ENCODE results near the gene GDPD3.

The GDPD3 gene

DNA sequence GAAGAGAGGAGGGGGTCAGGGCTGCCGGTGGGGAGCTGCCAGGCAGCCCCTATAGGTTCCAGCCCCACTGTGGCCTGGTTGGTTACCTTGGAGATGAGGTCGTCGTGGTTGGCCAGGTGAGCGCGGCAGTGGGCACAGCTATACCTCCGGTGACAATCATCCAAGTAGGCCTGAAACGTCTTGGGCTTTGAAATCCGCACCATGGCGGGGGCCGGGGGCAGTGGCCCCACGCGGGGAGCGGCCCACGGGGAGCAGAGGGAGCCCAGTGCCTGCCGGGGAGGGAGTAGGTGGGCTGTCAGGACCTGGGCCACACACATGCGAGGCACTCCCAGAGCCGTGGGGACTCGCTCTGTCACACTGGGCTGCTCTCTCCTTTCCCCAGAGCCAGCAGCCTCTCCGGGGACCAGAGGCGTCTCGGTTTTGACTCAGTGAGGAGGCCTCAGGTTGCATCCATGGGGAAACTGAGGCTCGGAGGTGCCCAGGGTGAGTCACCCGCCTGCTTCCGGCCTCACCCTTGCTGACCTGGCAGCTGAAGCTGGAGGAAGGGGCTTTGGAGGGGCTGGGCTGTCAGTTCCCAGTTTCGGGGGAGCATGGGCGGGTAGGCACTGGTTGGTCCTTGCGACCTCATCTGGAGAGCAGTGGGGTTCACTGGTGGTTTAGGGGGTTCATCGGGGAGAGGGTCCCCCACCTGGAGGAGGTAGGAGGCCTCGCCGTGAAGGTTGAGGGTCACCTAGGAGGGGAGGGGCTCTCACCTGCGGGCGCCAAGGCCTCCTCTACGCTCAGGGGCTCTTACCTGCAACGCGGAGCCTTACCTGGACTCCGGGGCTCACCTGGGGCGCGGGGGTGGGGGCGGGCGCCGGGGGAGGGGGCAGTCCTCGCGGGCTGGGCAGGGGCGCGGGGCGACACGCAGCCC, 17.9 kb downstream of the GDPD3 start:
- no peak for DNase-seq (ENCODE audit: low read depth)

DNA sequence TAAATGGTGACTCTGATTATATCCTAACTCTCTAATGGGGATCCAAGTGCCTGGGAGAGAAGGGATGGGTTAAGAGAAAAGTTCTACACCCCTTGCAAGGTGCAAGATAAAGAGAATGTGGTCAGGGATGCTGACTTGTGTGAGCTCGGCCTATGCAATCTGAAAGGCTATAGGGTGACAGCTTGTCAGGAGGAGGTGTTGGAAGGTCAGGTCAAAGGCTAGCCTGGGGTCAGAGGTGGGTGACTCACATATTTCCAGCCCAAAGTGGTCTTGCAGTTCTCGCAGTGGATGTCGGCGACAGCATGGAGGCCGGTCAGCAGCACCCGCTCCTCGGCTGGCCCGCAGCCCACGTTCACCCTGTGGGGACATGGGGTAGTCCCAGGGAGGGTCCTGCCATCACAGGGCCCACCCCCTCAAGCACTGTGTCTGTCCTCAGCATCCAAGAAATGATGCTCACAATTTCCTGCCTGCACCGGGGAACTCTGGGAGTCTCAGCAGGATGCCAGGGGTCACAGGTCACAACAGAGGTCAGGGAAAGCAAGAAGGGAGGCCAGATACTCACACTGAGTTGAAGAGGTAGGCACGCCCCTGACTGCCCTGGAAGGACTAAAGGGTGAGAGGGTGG, 18.7 kb downstream of the GDPD3 start:
- DNase-seq (ENCODE audit: low read depth) = no peak

DNA sequence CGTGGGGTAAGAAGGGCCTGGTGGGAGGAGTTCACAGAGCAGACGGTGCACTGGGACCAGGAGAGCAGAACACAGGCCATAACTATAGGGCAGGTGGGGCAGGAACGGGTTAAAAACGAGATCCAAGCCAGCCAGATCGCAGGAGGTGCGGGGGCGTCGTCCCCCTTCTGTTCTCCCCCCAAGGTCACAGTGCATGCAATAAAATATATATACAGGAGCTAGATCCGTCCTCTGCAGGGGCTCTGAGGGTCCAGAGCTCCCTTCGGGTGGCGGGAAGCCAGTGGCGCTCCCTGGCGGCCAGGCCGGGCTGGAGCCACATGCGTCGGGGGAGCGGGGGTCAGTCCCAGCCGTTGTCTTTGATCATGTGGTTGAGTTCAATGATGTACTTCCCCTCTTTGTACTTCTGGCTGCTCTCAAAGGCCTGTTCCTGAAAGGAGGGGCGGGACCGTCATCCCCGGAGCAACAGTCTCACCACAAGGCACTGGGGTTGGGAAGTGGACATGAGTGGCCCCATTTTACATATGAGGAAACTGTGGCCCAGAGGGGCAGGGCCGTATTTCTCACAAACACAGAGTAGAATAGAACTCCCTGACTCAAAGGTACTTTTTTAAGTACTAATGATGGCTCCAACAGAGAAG, 20.8 kb downstream of the GDPD3 start:
- DNase-seq (ENCODE audit: low read depth) = peak; percentile 56

DNA sequence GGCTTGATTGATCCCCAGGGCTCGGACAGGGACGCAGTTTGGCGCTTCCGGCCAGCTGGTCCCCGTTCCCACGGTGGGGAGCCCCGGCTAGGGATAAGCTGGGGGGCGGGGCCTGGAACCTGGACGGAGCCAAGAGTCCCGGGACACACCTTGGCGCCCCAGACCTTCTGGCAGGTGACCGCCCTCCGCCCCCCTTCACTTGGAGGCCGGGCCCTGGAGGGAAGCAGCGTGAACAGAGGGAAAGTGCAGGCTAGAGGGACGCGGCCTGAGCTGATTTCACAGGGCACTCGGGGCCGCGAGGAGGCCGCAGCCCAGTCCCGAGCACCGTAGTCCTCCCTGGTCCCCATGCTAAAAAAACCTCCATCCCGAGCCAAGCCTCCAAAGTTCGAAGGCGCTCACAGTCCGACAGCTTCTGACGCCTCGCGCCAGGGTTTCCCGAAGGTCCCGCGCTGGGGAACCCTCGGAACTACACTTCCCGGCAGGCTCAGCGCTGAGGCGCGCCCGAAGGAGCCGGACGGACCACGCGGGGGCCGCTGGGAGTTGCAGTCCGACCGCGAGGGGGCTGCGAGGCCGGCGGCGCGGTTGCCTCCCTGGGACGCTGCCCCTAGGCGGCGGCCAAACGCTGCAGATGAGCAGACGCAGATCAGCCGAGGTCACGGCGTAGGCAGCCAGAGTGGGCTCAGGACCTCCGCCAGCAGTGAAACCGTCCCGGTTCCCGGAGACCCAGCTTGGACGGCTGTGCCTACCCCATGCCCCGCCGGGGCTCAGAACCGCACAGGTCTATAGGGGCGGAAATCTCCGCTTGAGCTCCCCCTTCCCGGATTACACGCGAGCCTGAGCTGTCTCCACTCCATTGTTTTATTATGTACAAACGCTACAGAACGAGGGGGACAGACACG, 21.6 kb downstream of the GDPD3 start, which contains the start of gene TBX6:
TBX6 (minus strand) TSS at position 451 of the 899 bp plus-strand sequence. CDS start 731 bp downstream, outside the sequence.
- DNase-seq (ENCODE audit: low read depth) = peak; percentile 81

DNA sequence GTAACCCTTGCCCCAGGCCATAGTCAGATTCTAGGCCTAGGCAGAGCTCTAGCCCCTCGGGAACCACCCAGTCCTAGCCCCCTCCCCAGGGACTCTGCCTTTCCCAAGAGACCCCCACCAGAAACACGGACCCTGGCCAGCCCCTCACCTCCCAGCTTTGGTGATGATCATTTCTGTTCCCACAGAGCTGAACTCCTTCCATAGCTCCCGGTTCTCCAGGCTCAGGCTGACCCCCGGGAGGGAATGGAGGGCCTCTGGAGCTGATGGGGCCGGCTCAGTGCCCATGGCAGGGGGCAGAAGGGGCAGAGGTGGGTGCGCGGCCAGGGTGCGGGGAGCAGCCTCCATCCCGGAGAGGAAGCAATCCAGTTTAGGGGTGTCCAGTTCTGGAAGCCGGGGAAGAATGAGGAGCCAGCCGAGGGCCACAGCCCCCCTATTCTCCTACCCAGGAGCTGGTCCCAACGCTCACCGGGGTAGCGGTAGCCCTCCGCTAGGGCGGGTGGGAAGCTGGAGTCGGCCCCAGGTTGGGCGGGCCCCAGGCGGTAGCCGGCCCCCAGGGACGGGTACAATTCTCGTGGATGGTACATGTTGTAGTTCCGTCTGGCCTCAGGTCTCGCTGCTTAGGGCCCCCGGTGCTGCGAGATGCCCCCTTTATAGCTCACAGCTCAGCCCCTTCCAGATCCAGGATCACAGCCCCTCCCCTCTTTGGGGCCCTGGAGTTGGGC, 22.6 kb downstream of the GDPD3 start:
- DNase-seq (ENCODE audit: low read depth) = no peak

DNA sequence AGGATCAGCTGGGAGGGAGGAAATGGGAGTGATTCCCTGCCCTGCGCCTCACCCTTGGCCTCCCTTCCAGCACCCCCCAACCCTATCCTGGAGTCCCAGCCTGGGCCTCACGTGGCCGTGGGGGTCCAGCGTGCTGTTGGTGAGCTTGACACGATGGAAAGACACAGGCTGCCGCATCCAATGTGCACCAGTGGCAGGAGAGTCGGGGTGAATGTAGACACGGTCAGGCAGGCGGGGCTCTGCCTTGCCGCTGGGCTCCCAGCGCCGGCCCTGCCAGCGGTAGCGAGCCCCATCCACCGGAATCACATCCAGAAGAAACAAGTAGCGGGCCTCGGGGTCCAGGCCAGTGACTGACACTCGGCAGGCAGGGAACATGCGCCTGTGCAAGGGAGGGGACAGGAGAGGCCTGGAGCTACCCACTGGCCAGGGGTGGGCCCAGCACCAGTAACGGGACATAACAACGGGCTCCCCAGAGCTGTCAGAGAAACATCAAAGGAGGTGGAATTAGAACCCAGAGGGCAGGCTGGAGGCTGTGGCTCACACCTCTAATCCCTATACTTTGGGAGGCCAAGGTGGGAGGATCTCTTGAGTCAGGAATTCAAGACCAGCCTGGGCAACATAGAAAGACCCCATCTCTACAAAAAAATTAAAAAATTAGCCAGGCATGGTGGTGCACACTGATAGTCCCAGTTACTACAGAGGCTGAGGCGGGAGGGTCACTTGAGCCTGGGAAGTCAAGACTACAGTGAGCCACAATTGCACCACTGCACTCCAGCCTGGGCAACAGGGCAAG, 24.3 kb downstream of the GDPD3 start:
- DNase-seq (ENCODE audit: low read depth) = no peak

DNA sequence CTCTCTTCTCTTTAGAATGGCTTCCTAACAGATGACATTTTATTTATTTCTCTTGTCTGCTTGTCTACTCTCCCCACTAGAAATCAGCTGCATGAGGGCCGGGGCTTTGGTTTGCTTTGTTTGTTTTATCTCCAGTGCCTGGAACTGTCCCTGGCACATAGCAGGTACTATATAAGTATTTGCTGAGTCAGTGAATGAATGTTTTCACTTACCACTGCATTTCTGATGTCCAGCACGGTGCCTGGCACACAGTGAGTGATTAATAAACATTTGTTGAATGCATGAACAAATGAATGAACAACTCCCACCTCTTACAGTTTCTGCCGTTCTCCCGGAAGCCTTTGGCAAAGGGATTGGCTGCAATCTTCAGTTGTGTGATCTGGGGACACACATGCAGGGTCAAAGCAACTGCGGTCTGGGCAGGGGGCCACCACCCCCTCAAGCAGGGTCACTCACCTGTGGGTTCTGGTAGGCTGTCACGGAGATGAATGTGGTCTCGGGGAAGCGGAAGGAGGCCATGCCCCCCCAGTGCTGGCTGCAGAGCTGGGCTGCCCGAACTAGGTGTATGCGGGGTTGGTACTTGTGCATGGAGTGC, 25.0 kb downstream of the GDPD3 start:
- no peak for DNase-seq (ENCODE audit: low read depth)

DNA sequence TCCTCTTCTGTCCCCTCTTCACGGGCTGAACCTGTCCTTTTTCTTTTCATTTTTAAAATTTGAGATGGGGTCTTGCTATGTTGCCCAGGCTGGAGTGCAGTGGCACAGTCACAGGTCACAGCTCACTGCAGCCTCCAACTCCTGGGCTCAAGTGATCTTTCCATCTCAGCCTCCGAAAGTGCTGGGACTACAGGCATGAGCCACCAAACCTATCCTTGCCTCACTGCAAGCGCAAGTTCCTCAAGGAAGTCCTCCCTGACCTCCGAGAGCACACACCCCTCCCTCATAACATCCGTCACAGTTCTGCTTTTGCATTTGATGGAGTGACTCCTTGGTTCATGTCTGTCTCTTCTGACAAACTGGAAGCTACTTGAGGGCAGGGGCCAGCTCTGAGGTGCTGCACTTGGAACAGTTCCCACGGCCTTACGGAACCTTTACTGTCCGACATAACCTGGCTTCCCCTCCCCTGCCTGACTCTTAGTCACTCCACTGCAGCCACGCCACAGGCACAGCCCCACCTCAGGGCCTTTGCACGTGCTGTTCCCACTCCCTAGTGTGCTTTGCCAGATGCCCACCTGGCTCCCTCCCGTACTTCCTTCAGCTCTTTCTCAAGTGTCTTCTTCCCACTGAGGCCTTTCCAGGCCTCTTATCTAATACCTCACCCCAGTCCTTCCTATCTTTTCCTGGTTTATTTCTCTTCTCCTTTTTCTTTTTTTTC, 26.0 kb downstream of the GDPD3 start:
- DNase-seq (ENCODE audit: low read depth) = no peak

DNA sequence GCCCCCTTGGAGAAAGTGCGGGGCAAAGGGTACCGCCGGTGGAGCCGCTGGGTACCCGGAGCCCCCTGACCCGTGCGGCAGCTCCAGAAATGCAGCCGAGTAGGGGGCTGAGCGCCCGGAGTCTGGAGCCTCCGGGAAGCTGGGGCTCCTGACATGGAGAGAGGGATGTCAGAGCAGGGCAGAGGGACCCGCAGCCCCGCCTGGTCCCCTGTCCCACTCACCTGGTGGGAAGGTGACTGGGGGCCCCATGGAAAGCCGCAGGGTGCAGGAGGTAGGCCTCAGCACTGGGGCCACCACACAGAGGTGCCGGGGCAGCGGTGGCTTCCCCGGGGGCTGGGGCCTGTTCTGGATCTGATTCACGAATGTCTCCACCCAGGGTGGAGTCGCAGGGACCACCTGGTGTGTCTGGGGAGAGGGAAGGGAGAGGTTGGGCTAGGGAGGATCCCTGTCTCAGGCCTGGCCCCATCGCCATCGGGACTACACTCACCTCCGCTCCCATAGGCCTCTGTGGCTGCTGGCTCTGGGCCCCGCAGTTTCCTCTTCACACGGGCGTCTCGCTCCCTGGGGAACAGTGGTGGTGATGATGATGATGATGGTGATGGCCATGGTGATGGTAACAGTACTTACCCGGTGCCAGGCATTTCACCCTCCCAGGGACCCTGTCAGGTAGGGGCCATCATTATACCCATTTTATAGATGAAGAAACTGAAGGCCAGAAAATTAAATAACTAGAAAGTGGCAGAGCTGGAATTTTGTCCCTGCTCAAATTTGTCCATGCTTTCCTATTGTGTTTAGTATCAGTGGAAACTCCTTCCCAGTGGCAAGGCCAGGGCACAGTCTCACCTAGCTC, 26.8 kb downstream of the GDPD3 start:
- DNase-seq (ENCODE audit: low read depth) = no peak

DNA sequence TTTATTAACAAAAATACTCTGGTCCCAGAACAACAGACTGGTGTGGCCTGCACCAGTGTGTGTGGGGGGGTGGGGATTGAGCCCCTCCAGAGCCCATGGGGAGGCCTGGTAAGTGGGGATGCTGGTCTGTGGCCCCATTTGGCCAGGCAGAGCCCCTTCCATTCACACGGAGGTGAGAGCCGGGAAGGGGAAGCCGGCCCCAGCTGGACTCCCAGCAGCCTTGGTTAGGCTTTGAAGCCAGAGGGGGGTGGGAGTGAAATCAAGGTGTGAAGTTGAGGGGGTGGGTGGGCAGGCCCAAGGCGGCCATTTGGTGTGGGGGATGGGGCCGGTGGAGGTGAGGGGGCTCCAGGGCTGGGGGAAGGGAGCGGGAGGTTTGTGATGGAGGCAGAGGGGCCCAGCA, 27.5 kb downstream of the GDPD3 start:
- DNase-seq (ENCODE audit: low read depth) = no peak

DNA sequence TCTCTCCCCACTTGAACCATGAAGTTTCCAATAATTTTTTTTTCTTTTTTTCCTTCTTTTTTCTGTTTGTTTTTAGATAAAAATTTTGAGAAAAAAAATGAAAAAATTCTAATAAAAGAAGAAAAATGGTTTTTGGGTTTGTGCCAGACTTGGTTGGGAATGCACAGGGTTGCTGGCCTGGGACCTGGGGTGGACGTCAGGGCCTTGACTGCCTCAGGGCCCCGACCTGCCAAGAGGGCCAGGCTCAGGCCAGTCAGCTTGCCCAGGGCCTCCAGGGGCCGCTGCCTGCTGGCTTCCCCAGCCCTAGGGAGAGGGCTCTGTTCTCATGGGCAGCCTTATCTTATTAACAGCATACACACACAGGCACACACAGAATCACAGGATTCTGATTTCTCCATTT, 28.1 kb downstream of the GDPD3 start:
- no peak for DNase-seq (ENCODE audit: low read depth)

DNA sequence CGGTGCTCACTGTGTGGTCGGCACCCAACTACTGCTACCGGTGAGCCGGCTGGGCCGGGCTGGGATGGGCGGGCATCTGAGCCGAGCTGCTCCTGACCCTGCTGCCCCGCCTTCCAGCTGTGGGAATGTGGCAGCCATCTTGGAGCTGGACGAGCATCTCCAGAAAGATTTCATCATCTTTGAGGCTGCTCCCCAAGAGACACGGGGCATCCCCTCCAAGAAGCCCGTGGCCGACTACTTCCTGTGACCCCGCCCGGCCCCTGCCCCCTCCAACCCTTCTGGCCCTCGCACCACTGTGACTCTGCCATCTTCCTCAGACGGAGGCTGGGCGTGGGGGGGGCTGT, 28.5 kb downstream of the GDPD3 start:
- no peak for DNase-seq (ENCODE audit: low read depth)

DNA sequence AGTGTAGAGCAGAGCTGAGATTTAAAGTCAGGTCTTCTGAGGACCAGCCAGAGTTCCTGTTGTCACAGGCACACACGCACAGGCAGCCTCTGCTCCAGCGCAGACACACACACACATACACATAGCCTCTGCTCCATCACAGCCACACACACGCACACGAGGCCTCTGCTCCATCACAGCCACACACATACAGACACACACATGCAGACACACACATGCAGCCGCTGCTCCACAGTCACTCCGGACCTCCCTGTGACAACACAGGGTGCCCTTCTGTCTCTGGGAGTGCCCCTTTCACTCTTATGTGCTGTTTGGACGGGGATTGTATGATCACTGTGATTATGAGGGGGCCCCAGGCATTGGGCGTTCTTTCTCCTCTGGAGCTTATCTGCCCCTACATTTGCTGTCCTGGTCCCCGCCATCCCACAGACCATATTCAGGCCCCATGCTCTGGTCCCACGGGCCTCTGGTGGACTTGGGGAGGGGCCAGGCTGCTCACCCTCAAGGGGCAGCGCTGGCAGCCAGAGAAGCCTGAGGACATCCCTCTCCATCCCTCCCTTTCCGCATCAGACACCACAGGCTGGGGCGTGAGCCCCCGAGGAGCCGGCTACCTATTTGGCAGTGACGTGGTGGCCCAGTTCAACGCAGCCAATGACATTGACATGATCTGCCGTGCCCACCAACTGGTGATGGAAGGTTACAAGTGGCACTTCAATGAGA, 29.1 kb downstream of the GDPD3 start:
- no peak for DNase-seq (ENCODE audit: low read depth)

DNA sequence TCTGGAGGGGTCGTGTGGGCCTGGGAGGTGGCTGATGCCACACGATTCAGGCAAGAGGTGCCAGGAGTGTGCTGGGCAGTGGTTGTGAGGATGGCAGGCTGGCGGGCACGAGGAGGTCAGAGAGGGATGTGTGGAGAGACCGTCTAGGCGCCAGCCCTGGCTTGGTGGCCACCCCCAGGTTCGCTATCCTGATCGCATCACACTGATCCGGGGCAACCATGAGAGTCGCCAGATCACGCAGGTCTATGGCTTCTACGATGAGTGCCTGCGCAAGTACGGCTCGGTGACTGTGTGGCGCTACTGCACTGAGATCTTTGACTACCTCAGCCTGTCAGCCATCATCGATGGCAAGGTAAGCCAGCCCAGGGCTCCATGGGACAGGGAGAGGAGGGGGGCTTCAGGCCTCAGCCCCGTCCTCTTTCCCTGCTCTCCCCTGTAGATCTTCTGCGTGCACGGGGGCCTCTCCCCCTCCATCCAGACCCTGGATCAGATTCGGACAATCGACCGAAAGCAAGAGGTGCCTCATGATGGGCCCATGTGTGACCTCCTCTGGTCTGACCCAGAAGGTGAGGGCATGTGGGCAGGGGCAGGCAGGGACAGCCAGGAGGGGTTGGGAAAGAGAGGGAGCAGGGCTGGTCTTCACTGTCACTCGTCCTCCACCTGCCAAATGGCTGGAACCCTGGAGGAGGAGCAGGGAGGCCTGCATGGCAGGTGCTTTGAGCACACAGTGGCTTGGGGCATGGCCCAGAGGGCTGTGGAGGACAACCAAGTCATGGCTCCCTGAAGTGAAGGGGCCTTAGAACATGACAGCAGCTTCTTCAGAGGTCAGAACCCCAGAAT, 29.9 kb downstream of the GDPD3 start:
- no peak for DNase-seq (ENCODE audit: low read depth)

DNA sequence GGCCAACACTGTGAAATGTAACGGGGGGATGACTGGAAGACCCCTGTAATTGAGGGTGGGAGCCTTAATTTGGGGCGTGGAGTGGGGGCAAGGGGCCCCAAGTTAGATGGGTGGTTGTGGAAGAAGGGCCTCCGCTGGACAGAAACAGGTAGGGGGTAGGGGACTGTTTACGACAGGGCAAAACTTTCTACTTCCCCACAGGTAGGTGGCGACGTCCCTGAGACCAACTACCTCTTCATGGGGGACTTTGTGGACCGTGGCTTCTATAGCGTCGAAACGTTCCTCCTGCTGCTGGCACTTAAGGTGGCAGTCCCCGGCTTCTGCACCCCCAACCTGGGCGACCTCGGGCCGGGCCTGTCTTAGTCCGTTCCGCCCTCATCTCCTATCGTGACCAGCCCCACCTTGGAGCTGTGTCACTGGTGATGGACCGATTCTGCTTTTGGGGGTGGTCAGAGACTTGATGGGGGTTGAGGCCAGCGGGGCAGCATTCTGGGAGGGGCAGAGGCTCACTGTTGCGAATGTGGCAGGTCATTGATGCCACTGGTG, 30.7 kb downstream of the GDPD3 start:
- no peak for DNase-seq (ENCODE audit: low read depth)

DNA sequence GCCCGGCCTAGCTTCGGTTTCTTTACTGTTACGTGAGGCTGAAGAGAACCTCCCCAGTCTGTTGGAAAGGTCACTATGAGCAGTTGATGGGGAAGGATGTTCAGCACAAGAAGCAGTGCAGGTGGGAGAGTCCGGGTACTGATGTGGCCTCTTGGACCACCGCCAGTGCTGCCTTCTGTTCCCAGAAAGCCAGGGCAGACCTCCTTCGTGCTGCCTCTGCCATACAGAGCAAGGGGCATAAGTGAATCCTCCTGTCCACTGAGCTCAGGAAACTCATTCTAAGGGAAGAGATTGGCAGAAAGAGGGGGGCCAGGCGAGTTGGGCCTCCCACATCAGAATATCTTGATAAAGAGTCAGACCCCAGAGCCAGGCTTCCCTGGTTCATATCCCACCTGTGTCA, 33.9 kb downstream of the GDPD3 start:
- DNase-seq (ENCODE audit: low read depth) = no peak

DNA sequence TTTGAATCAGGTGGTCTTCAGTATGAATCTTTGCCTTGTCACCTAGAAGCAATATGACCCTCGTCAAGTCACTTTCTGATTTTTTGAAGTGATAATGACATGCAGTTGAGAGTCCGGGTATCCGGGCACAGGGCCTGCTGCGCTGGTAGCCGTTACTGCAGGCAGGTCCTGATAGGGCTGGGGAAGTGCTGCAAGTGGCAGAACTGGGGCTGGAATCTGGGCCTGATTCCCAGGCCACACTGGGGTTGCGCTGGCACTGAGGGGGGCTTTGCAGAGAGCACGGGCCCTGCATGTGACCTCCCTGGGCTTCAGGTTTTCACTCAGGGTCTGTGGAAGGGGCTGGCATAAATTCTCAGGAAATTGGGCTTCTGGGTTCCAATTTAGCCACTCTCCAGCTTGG, 34.6 kb downstream of the GDPD3 start:
- no peak for DNase-seq (ENCODE audit: low read depth)
